Prostate gland (tissue), 2 donors: ENCODE results near the gene BHLHE40.

Experiments used
- CTCF ChIP-seq, 4 experiments: fragments of 200-600 bp in 2 of 4; fragments of 450-650 bp in 2 of 4; sonication (generic) in 2 of 4; IDR thresholded peaks; 1 replicate in 3 of 4; 2 replicates in 1 of 4; pipeline ENCODE4 v1.5.1; 2016 to 2019; ENCODE audit warnings: antibody characterized with exemption in 4 of 4, mild to moderate bottlenecking in 2 of 4, moderate library complexity in 2 of 4
- POLR2A ChIP-seq: fragments of 450-650 bp; IDR thresholded peaks from one replicate; pipeline ENCODE4 v1.6.1; 2016; ENCODE audit warnings: antibody characterized with exemption, mild to moderate bottlenecking

DNA sequence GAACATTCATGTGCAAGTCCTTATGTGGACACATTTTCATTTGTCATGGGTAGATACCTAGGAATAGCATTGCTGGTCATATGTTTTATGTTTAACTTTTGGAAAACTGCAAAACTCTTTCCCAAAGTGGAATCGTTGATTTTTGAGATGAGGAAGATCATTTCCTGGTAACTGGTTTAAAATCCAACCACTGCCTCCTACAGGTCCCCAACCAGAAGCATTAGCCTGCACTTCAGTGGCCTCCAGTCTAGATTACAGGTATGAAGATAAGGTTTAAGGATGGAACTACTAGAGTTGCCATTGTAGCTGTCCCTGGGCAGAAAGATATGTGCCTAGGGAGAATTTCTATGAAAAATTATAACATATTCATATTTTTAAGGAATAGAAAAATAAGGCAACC, 48.7 kb upstream of the BHLHE40 start:
- TF ChIP-seq CTCF (IDR thresholded peaks at IDR 0.05) (no peak), POLR2A (no peak)
